T-helper 2 cell (primary cell): ENCODE measurements around the gene PTPRD.
A peak's percentile ranks its signal among the peaks of the same experiment; 100 is the strongest.

Experiments
- DNase-seq, 5 experiments: peaks; one replicate each; pipeline versions ENCODE4 v3.0.0 to v3.0.0-alpha.2; 2012 to 2022

The PTPRD gene

GRCh38 chr9:8734760-8735159 lies 1878.0 kb downstream of the PTPRD start:
- DNase-seq = no peak

- DNase-seq = no peak
These were observed 1879.5 kb downstream of the PTPRD start for GRCh38 chr9:8733131-8733954.

GRCh38 chr9:8732367-8733075 lies 1880.3 kb downstream of the PTPRD start:
- no peak for DNase-seq

DNA sequence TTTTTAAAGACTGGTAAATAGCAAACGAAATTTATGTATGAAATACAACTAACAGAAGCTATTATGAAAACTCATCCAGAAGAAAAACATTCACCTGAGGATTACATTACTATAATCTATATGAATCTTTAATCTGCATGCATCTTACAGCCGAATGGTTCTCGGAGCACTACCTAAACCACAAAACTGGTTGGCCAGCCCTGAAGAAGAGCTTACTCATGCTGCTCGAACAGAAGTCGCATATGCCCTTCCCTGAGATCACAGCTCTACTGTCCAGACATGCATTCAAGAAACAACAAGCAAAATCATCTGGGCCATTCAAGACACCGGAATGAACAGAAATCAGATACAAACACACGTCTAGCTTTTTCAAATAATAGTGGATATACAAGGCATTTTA lies 1882.2 kb downstream of the PTPRD start:
- no peak for DNase-seq

DNA sequence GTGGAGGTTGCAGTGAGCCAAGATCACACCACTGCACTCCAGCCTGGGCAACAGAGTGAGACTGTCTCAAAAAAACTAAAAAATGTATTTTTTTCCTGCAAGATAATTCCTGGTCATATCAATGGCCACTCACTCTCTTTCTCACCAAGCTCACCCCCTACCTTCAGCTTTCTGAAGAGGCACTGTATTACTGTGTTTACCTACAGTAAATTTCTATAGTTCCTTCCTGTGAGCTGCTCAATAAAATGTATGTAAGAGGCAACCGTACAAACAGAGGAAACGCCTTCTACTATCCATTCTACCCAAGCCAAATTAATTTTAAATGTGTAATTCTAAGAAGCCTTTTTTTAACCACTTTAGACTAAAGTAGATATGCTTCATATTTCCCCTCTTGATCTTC lies 1883.9 kb downstream of the PTPRD start:
- DNase-seq = no peak

GRCh38 chr9:8727191-8727590 lies 1885.6 kb downstream of the PTPRD start:
- DNase-seq = no peak

- no peak for DNase-seq
These were observed 1886.1 kb downstream of the PTPRD start for GRCh38 chr9:8726692-8727091.

GRCh38 chr9:8725635-8726034 lies 1887.2 kb downstream of the PTPRD start:
- no peak for DNase-seq

- no peak for DNase-seq
These were observed 1888.4 kb downstream of the PTPRD start for GRCh38 chr9:8724284-8725018.

- DNase-seq = no peak
These were observed 1889.6 kb downstream of the PTPRD start for GRCh38 chr9:8723195-8723594.

DNA sequence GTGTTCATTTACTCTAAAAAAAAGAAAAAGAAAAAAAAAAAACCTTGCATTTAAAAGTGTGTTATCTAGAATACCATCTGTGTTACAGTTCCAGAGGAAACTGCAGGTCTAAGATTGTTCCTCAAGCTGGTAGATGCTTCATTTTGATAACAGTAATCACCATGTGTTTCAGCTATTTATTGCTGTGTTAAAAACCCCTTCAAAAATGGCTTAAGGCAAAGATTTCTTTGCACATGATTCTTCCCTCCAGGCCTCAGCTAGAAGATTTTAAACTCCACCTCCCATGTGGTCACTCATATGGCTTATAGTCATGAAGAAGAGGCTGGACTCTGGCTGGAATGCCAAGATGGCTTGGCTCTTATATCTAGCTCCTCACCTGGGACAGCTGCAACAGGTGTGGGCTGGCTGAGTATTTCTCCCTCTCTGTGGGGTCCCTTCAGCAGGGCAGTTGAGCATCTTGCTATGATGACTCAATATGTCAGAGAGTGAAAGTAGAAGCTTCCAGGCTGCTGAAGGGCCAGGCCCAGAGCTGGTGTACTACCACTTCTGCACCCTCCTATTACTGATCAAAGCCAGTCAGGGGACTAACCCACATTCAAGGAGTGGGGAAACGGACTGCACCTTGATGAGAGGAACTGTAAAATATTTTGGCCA lies 1892.8 kb downstream of the PTPRD start:
- DNase-seq = peak in 1 of 5 experiments; percentile 38

GRCh38 chr9:8718121-8718725 lies 1894.6 kb downstream of the PTPRD start:
- no peak for DNase-seq

- DNase-seq = no peak
These were observed 1895.7 kb downstream of the PTPRD start for GRCh38 chr9:8717146-8717545.

- no peak for DNase-seq
These were observed 1897.0 kb downstream of the PTPRD start for GRCh38 chr9:8715788-8716187.

- no peak for DNase-seq
These were observed 1899.0 kb downstream of the PTPRD start for GRCh38 chr9:8713811-8714165.

- no peak for DNase-seq
These were observed 1899.5 kb downstream of the PTPRD start for GRCh38 chr9:8713149-8713810.

GRCh38 chr9:8709731-8710130 lies 1903.1 kb downstream of the PTPRD start:
- no peak for DNase-seq

DNA sequence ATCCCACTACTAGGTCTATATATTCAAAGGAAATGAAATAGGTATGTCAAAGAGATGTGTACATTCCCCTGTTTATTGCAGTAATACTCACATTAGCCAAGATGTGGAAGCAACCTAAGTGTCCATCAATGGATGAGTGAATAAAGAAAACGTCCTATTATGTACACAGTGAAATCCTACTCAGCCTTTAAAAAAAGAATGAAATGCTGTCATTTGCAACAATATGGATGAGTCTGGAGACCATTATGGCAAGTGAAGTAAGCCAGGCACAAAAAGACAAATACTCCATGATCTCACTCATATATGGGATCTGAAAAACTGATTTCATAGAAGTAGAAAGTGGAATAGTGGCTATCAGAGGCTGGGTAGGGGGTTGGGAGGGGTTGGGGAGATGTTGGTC lies 1904.1 kb downstream of the PTPRD start:
- no peak for DNase-seq

DNA sequence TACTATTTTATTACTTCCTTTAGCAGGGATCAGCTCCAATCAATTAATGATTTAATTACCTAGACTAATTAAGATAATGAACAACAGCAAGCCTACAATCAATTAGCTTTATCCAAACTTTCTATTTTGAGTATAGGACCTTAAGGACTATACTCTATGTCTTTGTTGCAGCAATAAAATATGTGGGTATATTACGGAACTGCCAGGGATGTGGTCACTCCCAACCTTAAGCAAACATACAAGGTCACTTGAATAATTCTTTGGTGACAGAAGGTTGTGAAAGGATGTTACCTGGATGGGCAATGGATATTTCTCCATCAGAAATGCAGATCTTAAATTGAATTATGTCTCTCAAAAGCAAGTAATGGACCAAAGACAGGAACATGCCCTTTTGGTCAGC lies 1905.8 kb downstream of the PTPRD start:
- DNase-seq = no peak

GRCh38 chr9:8706531-8706930 lies 1906.3 kb downstream of the PTPRD start:
- no peak for DNase-seq

DNA sequence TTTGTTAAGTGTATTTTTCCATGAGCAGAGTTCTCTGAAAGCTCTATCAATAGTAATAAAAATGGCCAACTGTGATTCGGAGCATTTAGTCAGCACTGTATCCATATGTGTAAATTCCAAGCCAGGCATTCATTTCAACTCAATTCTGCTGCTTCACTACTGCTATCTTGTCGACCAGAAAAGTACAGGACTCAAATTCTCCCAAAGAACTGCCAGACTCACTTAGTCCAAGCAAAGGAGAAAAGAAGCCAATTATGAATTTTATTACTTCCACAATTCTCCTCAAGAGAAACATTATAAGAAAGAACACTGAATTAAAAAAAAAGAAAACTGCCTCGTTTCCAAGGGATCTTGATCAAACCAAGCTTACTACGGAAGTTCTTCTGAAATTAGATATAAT lies 1906.9 kb downstream of the PTPRD start:
- no peak for DNase-seq

DNA sequence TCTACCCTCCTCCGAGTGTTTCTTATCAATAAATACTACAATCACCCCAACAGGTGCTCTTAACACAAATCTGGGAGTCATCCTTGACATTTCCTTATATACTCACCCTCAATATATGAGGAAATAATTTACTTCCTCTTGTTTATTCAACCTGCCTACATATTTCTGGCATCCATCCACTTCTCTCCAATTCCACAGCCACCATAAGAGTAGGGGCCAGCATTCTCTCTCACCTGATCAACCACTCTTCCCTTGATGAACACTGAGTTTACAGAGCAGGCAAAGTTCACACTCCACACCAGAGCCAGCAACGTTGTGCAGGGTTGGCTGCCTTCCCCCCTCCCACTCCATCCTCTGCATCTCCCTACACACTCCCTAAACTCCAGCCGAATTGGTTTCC lies 1908.9 kb downstream of the PTPRD start:
- no peak for DNase-seq
